Transverse colon (tissue), 4 donors: Measurements from ENCODE around the gene TBC1D9B. TPM values are rescaled to one million over a fixed set of nuclear protein-coding genes. Genes with fewer than 3 reads are reported as not detected.

Experiments used
- DNase-seq: peaks from one replicate; pipeline ENCODE4 v3.0.0-alpha.2; 2019
- H3K27ac ChIP-seq, 4 donors: fragments of 200-600 bp; sonication (generic); 2 replicates each; pipeline ENCODE4 v1.5.1; 2016 to 2018; ENCODE audit warnings: inconsistent platforms in 4 of 4
- H3K27me3 ChIP-seq: fragments of 200-600 bp; sonication (generic); 2 replicates; pipeline ENCODE4 v1.5.1; 2017; ENCODE audit warnings: inconsistent platforms
- H3K36me3 ChIP-seq, 4 donors: fragments of 200-600 bp; sonication (generic); 2 replicates each; pipeline ENCODE4 v1.5.1; 2017 to 2019; ENCODE audit warnings: inconsistent platforms in 4 of 4
- H3K4me1 ChIP-seq, 4 donors: fragments of 200-600 bp; sonication (generic); 2 replicates each; pipeline ENCODE4 v1.5.1; 2017 to 2020; ENCODE audit warnings: inconsistent platforms in 4 of 4
- H3K4me3 ChIP-seq, 4 donors: fragments of 200-600 bp; sonication (generic); 1 replicate in 1 of 4; 2 replicates in 3 of 4; pipeline versions ENCODE4 v1.5.1 to v1.6.1; 2017 to 2019; ENCODE audit warnings: inconsistent platforms in 4 of 4
- H3K9me3 ChIP-seq, 2 donors: fragments of 200-600 bp; sonication (generic); 2 replicates each; pipeline ENCODE4 v1.5.1; 2017 to 2019; ENCODE audit warnings: inconsistent platforms in 2 of 2
- EP300 ChIP-seq: sonication (generic); formaldehyde crosslinking; IDR thresholded peaks from one replicate; pipeline ENCODE4 v1.6.1; 2017; ENCODE audit warnings: antibody characterized with exemption, low read depth
- POLR2A ChIP-seq: fragments of 450-650 bp; IDR thresholded peaks from one replicate; pipeline ENCODE4 v1.6.1; 2016; ENCODE audit warnings: antibody characterized with exemption, mild to moderate bottlenecking, moderate library complexity
- POLR2AphosphoS5 ChIP-seq, 3 donors: sonication (generic); formaldehyde crosslinking; IDR thresholded peaks; one replicate each; pipeline ENCODE4 v1.6.1; 2016; ENCODE audit warnings: antibody characterized with exemption in 3 of 3
- WGBS, 2 donors: methylation state at CpG; one replicate each; pipeline ENCODE4 v1.1.5; 2018; ENCODE audit warnings: low coverage in 1 of 2; 5-methylcytosine and 5-hydroxymethylcytosine counted together
- in situ Hi-C, 4 donors: fragments of 200-750 bp; cut with MboI; loops; one replicate each; pipeline versions ENCODE4 v1.15.0 to v1.15.1; 2017; ENCODE audit warnings: low sequenced_read_pairs in 3 of 4, low pct_ligation_motif_present in 1 of 4, low pct_unique_long_range_greater_than_20kb in 1 of 4
- intact Hi-C: fragments of 100-400 bp; cut with DNase I; formaldehyde crosslinking; loops from one replicate; pipeline ENCODE4 v1.15.1; 2023; ENCODE audit warnings: low total_unique reads
- total RNA-seq, 4 donors: library from RNA; depleted of rRNA; stranded (reverse); fragments of >200 nt; gene quantifications; one replicate each; pipeline ENCODE4 v1.1.0, GENCODE V29; 2016
- TF ChIP-seq, protein P1 (sequence below), 5 experiments: fragments of 200-600 bp in 3 of 5; fragments of 450-650 bp in 2 of 5; sonication (generic) in 3 of 5; IDR thresholded peaks; 1 replicate in 2 of 5; 2 replicates in 3 of 5; pipeline ENCODE4 v1.5.1; 2016 to 2017; ENCODE audit warnings: antibody characterized with exemption in 5 of 5, inconsistent platforms in 3 of 5, mild to moderate bottlenecking in 2 of 5, moderate library complexity in 1 of 5

TBC1D9B gene
- total RNA-seq, 4 donors from 2014 or later, result 90.5 to 178 (median 127) TPM

DNA sequence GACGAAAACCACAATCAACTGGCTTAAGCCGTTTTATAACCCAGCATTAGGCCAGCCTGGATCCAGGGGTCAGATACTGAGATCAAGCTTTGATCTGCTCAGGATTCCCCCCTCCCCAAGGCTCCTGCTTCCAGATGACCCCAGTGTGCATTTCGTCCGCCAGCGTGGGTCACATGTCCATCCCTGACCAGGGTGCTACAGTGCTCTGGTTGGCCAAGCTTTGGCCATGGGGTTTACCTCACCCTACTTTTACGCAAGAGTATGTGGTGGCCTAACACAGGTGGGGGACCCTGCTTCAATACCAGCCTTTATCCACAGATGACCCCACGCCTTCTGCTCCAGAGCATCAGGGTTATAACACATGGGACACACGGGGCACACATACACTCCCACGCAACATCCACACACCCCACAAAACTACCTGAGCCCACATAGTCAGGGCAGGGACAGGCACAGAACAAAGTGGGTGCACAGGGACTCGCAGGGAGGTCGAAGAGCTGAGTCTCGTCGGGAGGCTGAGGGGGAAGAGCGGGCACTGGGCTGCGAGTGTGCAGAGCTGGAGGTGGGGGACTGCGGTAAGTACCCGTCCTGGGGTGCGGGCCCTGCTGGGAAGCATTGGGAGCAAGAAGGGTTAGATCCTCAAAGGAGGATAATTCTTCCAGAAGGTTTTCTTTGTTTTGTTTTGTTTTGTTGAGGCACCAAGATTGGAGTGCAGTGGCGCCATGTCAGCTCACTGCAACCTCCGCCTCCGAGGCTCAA, 92.0 kb downstream of the TBC1D9B start:
- no peak for DNase-seq
- intact Hi-C loops, result no loop called here
- no peak overlapping the region for H3K27ac ChIP-seq

DNA sequence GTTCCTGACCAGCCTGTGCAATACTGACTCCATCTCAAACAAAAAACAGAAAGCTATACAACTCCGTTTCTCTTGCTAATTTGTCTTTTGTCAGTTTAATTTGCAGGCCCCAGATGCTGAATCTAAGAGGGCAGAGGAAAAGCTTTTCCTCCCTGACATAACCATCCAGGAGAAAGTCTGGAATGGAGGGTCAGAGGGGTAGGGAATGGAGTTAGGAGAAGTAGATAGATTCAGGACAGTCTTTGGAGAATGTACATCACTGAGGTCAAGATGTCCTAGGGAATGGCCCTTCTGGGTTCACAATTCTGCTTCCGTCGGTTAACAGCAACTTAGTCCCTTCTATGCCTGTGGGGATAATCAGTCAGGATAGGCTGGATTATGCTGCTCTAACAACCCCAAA, 93.6 kb downstream of the TBC1D9B start:
- no peaks in the 10 kb centered on the region for H3K36me3 ChIP-seq
- TF ChIP-seq, protein P1, sequence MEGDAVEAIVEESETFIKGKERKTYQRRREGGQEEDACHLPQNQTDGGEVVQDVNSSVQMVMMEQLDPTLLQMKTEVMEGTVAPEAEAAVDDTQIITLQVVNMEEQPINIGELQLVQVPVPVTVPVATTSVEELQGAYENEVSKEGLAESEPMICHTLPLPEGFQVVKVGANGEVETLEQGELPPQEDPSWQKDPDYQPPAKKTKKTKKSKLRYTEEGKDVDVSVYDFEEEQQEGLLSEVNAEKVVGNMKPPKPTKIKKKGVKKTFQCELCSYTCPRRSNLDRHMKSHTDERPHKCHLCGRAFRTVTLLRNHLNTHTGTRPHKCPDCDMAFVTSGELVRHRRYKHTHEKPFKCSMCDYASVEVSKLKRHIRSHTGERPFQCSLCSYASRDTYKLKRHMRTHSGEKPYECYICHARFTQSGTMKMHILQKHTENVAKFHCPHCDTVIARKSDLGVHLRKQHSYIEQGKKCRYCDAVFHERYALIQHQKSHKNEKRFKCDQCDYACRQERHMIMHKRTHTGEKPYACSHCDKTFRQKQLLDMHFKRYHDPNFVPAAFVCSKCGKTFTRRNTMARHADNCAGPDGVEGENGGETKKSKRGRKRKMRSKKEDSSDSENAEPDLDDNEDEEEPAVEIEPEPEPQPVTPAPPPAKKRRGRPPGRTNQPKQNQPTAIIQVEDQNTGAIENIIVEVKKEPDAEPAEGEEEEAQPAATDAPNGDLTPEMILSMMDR (IDR thresholded peaks at IDR 0.05), result no peak
- TF ChIP-seq POLR2A (no peak), EP300 (no peak), POLR2AphosphoS5 (IDR thresholded peaks at IDR 0.05) (no peak)
- H3K27me3 ChIP-seq, result no peaks in the 10 kb centered on the region
- no peak overlapping the region for H3K4me3 ChIP-seq
- H3K27ac ChIP-seq, result no peak overlapping the region
- DNase-seq, result no peak
- 50 to 86% methylated on average over 1 to 3 of the region's 3 CpGs for WGBS, 2 donors
- no peaks in the 10 kb centered on the region for H3K9me3 ChIP-seq
- peaks cover 10 to 27% (median 26%) of the 10 kb centered on the region in 4 donors for H3K4me1 ChIP-seq
- in situ Hi-C loops, result no loop called here
- intact Hi-C loops, result no loop called here

More for the DNA sequence above, 92.0 kb downstream of the TBC1D9B start:
- Histone ChIP-seq H3K4me3 (no peak overlapping the region), H3K36me3 (no peaks in the 10 kb centered on the region), H3K27me3 (no peaks in the 10 kb centered on the region), H3K9me3 (no peaks in the 10 kb centered on the region), H3K4me1 (peaks cover 22 to 41% (median 39%) of the 10 kb centered on the region in 4 donors)
- TF ChIP-seq POLR2AphosphoS5 (IDR thresholded peaks at IDR 0.05) (no peak), POLR2A (no peak), EP300 (no peak)
- TF ChIP-seq, protein P1 (IDR thresholded peaks at IDR 0.05), result no peak
- WGBS, 2 donors, result 96% methylated on average over 21 of the region's 21 CpGs; no CpG with 5 or more reads in 1 of the 2 donors
- in situ Hi-C loops, result no loop called here

DNA sequence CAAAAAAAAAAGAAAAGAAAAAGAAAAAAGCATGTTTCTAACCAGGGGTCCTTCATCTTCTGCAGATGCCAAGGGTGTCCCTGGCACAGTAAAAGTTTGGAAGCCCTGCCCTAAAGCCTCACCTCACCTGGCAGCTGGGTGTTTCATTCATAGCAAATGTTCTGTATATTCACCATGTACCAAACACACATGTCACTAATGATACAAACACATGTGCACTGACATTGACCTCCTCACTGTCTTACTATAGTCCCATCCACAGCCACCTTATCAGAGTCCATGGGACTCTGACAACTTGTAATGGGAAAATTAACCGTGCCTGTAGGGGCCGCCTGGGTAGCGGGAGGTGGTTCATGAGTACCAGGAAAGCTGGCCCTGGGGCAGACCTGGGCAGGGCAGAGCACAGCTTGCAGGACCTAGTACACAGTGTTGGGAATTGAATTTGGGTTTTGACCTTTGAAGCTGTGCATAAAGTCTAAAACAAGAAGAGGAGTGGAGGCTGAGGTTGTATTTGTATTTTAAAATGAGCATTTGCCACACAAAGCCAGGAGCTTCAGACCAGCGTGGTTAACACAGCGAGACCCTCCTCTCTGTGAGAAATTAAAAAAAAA, 94.6 kb downstream of the TBC1D9B start:
- Histone ChIP-seq H3K4me3 (no peak overlapping the region), H3K27me3 (no peaks in the 10 kb centered on the region), H3K27ac (no peak overlapping the region), H3K36me3 (no peaks in the 10 kb centered on the region), H3K4me1 (peaks cover 6 to 24% (median 20%) of the 10 kb centered on the region in 4 donors), H3K9me3 (no peaks in the 10 kb centered on the region)
- DNase-seq, result no peak
- WGBS, 2 donors, result 95 to 100% methylated on average over 2 to 5 of the region's 5 CpGs
- intact Hi-C loops, result no loop called here
- in situ Hi-C loops, result no loop called here
- TF ChIP-seq, protein P1 (IDR thresholded peaks at IDR 0.05), result no peak
- TF ChIP-seq POLR2A (no peak), EP300 (no peak), POLR2AphosphoS5 (IDR thresholded peaks at IDR 0.05) (no peak)

DNA sequence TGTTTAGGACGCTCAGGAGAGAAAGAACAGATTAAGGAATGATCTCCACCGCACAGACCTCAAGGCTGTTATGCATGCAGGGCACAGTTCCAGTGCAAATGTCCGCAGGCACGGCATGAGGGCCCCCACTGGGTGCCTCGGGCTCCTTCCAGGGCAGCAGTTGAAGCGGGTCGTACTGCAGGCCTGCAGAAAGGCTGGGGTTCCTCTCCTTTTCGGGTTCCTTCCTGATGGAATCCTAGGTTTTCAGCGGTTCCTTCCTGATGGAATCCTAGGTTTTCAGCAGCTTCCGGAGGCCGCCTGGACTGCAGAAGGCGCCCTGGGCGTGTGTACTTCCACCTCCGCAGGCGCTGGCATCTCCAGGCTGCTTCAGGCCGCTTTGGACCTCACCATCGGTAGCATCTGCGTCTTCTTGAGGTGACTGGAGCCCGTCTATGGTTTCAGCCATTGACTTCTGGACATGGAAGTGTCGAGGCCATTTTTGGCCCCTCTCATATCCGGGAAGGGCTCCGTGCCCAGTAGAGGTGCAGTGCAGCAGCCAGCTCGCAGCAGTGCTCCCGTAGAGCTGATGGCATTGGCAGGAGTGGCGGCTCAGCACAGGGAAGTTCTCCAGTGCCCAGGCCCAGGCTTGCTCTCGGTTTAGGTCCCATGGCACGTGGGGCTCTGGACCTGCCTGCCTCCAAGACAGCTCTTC, 95.4 kb downstream of the TBC1D9B start:
- Histone ChIP-seq H3K36me3 (no peaks in the 10 kb centered on the region), H3K9me3 (no peaks in the 10 kb centered on the region), H3K4me1 (peaks cover 5 to 24% (median 20%) of the 10 kb centered on the region in 4 donors), H3K27me3 (no peaks in the 10 kb centered on the region), H3K27ac (no peak overlapping the region), H3K4me3 (no peak overlapping the region)
- in situ Hi-C loops, result no loop called here
- no peak for DNase-seq
- no peak for TF ChIP-seq POLR2A
- no peak for TF ChIP-seq EP300
- TF ChIP-seq POLR2AphosphoS5 (IDR thresholded peaks at IDR 0.05), result no peak
- TF ChIP-seq, protein P1 (IDR thresholded peaks at IDR 0.05), result no peak
- intact Hi-C loops, result no loop called here
- WGBS, 2 donors, result 95% methylated on average over 27 of the region's 27 CpGs; no CpG with 5 or more reads in 1 of the 2 donors
